Keratinocyte (primary cell): ENCODE measurements around the gene EPHA1. TPM values are rescaled to one million over a fixed set of nuclear protein-coding genes. Genes with fewer than 3 reads are reported as not detected.

Source experiments
- DNase-seq: peaks from one replicate; pipeline ENCODE4 v3.0.0-alpha.2; 2011; ENCODE audit warnings: low read depth, missing footprints, low spot score
- FAIRE-seq: peaks from 2 replicates; lab custom pipeline; 2011; peaks lifted over from hg19 to GRCh38; lab: Jason Lieb, UNC
- H2AFZ ChIP-seq: 2 replicates; pipeline ENCODE4 v1.6.0; 2012; ENCODE audit warnings: low read length, control low read depth, inconsistent platforms; ENCODE audit not compliant: control insufficient read depth
- H3K27ac ChIP-seq: 2 replicates; pipeline ENCODE4 v1.5.1; 2011; ENCODE audit warnings: low read length; ENCODE audit not compliant: control insufficient read depth, insufficient read depth
- H3K27me3 ChIP-seq: 3 replicates; pipeline ENCODE4 v1.6.0; 2011; ENCODE audit warnings: low read length; ENCODE audit not compliant: control insufficient read depth, insufficient read depth; ENCODE audit errors: extremely low read depth
- H3K36me3 ChIP-seq, 2 experiments: 2 replicates in 1 of 2; 3 replicates in 1 of 2; pipeline ENCODE4 v1.5.1; 2011; ENCODE audit warnings: low read length in 2 of 2, mild to moderate bottlenecking in 1 of 2; ENCODE audit not compliant: control insufficient read depth in 2 of 2, insufficient read depth in 2 of 2; ENCODE audit errors: extremely low read depth in 1 of 2
- H3K4me1 ChIP-seq: 3 replicates; pipeline ENCODE4 v1.5.1; 2011; ENCODE audit warnings: low read length; ENCODE audit not compliant: control insufficient read depth, insufficient read depth; ENCODE audit errors: extremely low read depth
- H3K4me2 ChIP-seq: 3 replicates; pipeline ENCODE4 v1.6.0; 2011; ENCODE audit warnings: low read depth, low read length; ENCODE audit not compliant: control insufficient read depth, insufficient read depth; ENCODE audit errors: extremely low read depth
- H3K4me3 ChIP-seq, 3 experiments: fragments of 200-600 bp in 1 of 3; sonication (generic) in 1 of 3; 2 replicates in 2 of 3; 3 replicates in 1 of 3; pipeline ENCODE4 v1.5.1; 2011 to 2016; ENCODE audit warnings: low read length in 3 of 3, mild to moderate bottlenecking in 3 of 3, control low read depth in 2 of 3, inconsistent platforms in 1 of 3, low read depth in 1 of 3, mixed read lengths in 1 of 3, mixed run types in 1 of 3, moderate library complexity in 1 of 3; ENCODE audit not compliant: control insufficient read depth in 2 of 3, insufficient read depth in 2 of 3; ENCODE audit errors: extremely low read depth in 1 of 3
- H3K79me2 ChIP-seq: 2 replicates; pipeline ENCODE4 v1.6.0; 2012; ENCODE audit warnings: low read length; ENCODE audit not compliant: control insufficient read depth, insufficient read depth
- H3K9ac ChIP-seq: 3 replicates; pipeline ENCODE4 v1.6.0; 2011; ENCODE audit warnings: low read length; ENCODE audit not compliant: control insufficient read depth, insufficient read depth; ENCODE audit errors: extremely low read depth
- H3K9me1 ChIP-seq: 3 replicates; pipeline ENCODE4 v1.6.0; 2011; ENCODE audit warnings: low read length; ENCODE audit not compliant: control insufficient read depth, insufficient read depth; ENCODE audit errors: extremely low read depth
- H3K9me3 ChIP-seq: 2 replicates; pipeline ENCODE4 v1.5.1; 2012; ENCODE audit warnings: low read depth, low read length; ENCODE audit not compliant: control insufficient read depth
- H4K20me1 ChIP-seq: 3 replicates; pipeline ENCODE4 v1.6.0; 2011; ENCODE audit warnings: low read length; ENCODE audit not compliant: control insufficient read depth, insufficient read depth; ENCODE audit errors: extremely low read depth
- CTCF ChIP-seq, 3 experiments: IDR thresholded peaks in 1 of 3; conservative IDR thresholded peaks in 1 of 3; optimal IDR thresholded peaks in 1 of 3; 2 replicates in 2 of 3; 3 replicates in 1 of 3; pipeline versions ENCODE3 to v1.5.1; 2011; ENCODE audit warnings: low read length in 3 of 3, mild to moderate bottlenecking in 3 of 3, moderate library complexity in 2 of 3, control low read depth in 1 of 3, inconsistent platforms in 1 of 3; ENCODE audit not compliant: insufficient read depth in 2 of 3; ENCODE audit errors: extremely low read depth in 1 of 3
- EZH2 ChIP-seq: IDR thresholded peaks from one replicate; pipeline ENCODE4 v1.6.1; 2012; ENCODE audit warnings: inconsistent platforms, mild to moderate bottlenecking, low read length, moderate library complexity
- dilution Hi-C: fragments of 300-500 bp; cut with MboI; formaldehyde crosslinking; loops from one replicate; pipeline ENCODE4 v1.7.0; 2020; ENCODE audit warnings: low sequenced_read_pairs; ENCODE audit not compliant: extremely low pct_ligation_motif_present
- polyA plus RNA-seq, 5 experiments: library from polyadenylated mRNA; depleted of rRNA in 3 of 5; stranded (reverse) in 3 of 5; stranded (forward) in 1 of 5; unstranded in 1 of 5; fragments of >200 nt; gene quantifications; 1 replicate in 1 of 5; 2 replicates in 3 of 5; 3 replicates in 1 of 5; pipeline versions ENCODE4 v1.2.1 to v1.2.3, GENCODE V29; 2011 to 2012; ENCODE audit warnings: missing spikeins in 2 of 5, low read depth in 1 of 5, low replicate concordance in 1 of 5

Gene EPHA1
- polyA plus RNA-seq, 1 donor (not counting 4 experiments of a cell fraction or from before 2014, with no cell fraction given): 31.9 TPM

DNA sequence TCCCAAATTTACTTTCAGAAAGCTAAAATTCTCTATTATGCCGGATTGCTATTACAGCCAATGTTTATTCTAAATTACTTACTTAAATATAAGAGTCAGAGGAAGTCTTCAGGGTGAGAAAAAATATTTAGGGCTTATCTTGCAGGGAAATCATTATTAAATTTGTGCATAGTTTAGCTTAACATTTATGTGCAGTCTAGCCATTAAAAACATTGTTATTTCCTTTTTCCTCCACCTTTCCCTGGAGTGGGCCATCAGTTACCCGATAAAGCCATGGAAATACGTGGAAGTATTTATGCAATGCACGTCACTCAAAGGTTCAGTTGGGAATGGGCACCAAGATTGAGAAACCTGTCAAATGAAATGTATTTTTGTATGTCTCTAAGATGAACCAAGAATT, 25.1 kb upstream of the EPHA1 start:
- H2AFZ ChIP-seq: no peak overlapping the region
- no peaks in the 10 kb centered on the region for H3K79me2 ChIP-seq
- no peak for DNase-seq
- H3K36me3 ChIP-seq: no peaks in the 10 kb centered on the region
- dilution Hi-C loops: no loop called here
- H3K9ac ChIP-seq: no peak overlapping the region
- H3K27ac ChIP-seq: no peak overlapping the region
- no peaks in the 10 kb centered on the region for H3K9me1 ChIP-seq
- FAIRE-seq: no peak
- no peaks in the 10 kb centered on the region for H4K20me1 ChIP-seq
- no peak overlapping the region for H3K4me3 ChIP-seq
- H3K4me2 ChIP-seq: no peak overlapping the region
- TF ChIP-seq EZH2 (no peak), CTCF (optimal IDR thresholded peaks at IDR 0.05 in 1 of 3, IDR thresholded peaks at IDR 0.05 in 1 of 3, conservative IDR thresholded peaks at IDR 0.05 in 1 of 3; ENCODE audit: extremely low read depth in 1 of 3, insufficient read depth in 2 of 3, low read length in 3 of 3) (no peak)
- H3K27me3 ChIP-seq: no peaks in the 10 kb centered on the region
- H3K9me3 ChIP-seq: no peaks in the 10 kb centered on the region
- H3K4me1 ChIP-seq: peaks cover 36% of the 10 kb centered on the region

GRCh38 chr7:143431109-143431508, 22.5 kb upstream of the EPHA1 start:
- dilution Hi-C loops: no loop called here
- Histone ChIP-seq H3K79me2 (no peaks in the 10 kb centered on the region), H3K9ac (no peak overlapping the region), H2AFZ (no peak overlapping the region), H3K27ac (peak overlapping the region; percentile 94), H4K20me1 (no peaks in the 10 kb centered on the region), H3K4me3 (peak overlapping the region in 1 of 3 experiments; percentile 37), H3K36me3 (no peaks in the 10 kb centered on the region), H3K27me3 (no peaks in the 10 kb centered on the region), H3K9me1 (no peaks in the 10 kb centered on the region), H3K9me3 (no peaks in the 10 kb centered on the region), H3K4me1 (peaks cover 36% of the 10 kb centered on the region), H3K4me2 (peak overlapping the region; percentile 71)
- TF ChIP-seq EZH2 (no peak), CTCF (optimal IDR thresholded peaks at IDR 0.05 in 1 of 3, IDR thresholded peaks at IDR 0.05 in 1 of 3, conservative IDR thresholded peaks at IDR 0.05 in 1 of 3; ENCODE audit: extremely low read depth in 1 of 3, insufficient read depth in 2 of 3, low read length in 3 of 3) (no peak)
- no peak for FAIRE-seq
- DNase-seq: no peak
